GM19328 (cell line): ENCODE measurements around the gene MTCH1.

Experiments
- ATAC-seq: cut with Tn5 transposase; IDR thresholded peaks from one replicate; pipeline ENCODE4 v1.9.1; 2021; ENCODE audit warnings: mild to moderate bottlenecking, moderate library complexity; ENCODE audit not compliant: unreplicated experiment

MTCH1 gene

DNA sequence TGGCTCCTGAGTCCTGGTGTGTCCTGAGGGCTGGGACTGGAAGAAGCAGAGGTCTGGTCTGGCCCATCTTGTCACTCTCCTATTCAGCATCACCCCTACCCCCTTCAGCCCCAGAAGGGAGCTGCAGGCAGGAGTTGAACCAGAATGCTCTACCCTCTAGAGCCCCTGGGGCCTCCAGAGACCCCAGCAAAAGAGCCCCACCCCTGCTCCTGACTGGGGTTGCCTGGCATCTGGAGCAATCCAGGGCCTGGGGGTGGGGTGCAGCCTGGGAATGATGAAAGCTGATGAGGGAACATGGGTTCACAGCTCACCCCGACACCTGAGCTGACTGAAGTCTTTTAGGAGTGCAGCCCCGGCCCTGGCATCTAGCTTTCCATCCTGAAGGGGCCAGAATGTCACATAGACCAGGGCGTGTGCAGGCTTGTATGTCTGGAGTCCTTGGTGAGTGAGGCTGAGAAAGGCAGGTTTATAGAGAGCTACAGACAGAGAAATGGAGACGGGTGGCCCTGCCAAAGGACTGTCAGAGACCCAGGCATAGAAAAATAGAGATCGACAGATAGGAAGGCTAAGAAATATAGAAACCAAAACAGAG, 31.7 kb upstream of the MTCH1 start:
- peak; percentile 17 for ATAC-seq

DNA sequence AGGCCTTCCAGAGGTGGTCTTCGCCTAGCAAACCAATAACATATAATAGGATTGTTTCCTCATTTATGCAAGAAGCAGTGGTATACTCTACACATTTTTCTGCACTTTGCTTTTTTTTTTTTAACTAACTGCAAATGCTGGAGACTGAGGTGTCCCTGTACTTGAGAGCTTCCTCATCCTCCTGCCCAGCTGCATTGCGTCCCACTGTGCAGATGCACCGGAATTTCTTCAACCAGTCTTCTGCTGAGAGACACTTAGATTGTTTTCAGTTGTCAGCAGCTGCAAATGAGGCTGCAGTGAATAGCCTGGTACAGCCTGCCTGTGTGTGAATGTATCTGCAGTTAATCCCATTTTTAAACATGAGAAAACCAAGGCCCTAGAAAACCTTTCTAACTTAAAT, 31.0 kb upstream of the MTCH1 start:
- ATAC-seq = no peak

DNA sequence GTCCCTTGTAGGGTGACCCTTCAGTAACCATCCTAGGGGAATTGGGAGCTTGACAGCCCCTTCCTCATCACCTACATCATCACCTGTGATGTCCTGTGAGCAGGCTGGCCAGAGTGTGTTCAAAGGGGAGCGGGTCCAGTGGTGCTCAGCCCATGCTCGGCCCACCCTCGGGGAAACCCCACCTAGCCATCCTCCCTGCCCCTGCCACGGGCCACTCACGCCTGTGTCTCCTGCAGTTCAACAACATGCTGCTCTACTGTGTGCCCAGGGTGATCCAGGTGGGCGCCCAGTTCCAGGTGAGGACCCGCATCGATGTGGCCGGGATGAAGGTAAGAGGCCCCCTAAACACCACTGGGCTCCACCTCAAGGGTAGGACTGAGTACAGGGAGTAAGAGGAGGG, 29.5 kb upstream of the MTCH1 start:
- no peak for ATAC-seq

GRCh38 chr6:37014667-37015066, 28.7 kb upstream of the MTCH1 start:
- no peak for ATAC-seq

DNA sequence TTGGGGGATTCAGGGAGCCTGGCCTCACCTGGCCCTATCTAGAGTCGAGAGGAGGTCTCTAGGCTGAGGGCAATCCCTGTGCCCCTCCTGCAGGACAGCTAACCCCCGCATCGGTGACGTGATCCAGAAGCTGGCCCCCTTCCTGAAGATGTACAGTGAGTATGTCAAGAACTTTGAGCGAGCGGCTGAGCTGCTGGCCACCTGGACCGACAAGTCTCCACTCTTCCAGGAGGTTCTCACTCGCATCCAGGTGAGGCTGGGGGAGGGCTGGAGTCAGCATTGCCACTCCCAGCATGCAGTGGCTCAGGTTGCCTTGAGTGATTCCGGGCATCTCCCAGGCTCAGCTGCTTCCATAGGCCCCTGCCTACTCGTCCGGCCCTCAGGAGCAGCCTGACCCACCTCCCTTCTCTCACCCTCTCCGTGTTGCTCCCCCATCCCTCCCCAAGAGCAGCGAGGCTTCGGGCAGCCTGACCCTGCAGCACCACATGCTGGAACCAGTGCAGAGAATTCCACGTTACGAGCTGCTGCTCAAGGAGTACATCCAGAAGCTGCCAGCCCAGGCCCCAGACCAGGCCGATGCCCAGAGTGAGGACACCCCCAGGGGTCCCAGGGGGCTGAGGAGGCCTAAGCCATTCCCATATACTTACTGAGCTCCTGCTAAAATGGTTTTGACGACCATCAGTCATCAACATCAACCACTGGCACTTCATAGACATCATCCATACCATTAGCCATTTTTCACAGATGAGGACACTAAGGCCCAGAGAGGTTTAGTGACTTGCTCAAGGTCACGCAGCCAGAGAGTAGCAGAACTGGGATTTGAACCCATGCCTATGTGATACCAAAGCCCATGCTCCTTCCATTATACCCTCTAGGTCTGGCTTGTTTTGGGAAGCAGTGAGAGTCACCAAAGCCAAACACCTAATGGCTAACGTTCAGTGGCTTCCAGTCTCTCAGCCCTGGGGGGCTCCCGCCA, 27.8 kb upstream of the MTCH1 start:
- no peak for ATAC-seq

DNA sequence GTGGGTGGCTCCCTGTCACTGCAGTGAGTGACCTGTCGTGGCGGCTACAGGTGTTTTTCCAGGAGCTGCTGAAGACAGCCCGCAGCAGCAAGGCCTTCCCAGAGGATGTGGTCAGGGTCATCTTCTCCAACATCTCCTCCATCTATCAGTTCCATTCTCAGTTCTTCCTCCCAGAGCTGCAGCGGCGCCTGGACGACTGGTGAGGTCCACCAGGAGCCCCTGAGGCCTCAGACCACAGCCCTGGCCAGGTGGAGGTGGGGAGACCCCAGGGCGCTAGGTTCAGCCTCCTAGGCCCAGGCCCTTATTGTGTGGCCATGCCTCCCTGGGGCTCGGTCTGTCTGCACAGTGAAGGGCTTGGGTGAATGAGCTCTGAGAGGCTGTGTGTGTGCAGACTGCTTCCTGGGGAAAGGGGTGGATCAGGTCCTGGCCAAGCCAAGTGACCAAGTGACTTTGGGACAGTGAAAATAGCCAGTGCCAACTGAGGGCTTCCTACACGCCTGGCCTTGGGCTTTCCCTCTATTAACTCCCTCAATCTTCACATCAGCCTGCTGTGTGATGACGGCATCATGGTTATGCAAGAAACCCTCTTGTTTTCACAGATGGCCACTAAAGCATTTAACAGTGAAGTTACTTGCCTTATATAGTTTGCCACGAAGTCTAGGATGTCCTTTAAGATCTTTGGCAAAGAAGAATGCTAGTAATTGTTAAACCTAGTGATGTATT, 25.8 kb upstream of the MTCH1 start:
- no peak for ATAC-seq

- ATAC-seq = no peak
Observed at GRCh38 chr6:37010402-37010892, 24.5 kb upstream of the MTCH1 start.

DNA sequence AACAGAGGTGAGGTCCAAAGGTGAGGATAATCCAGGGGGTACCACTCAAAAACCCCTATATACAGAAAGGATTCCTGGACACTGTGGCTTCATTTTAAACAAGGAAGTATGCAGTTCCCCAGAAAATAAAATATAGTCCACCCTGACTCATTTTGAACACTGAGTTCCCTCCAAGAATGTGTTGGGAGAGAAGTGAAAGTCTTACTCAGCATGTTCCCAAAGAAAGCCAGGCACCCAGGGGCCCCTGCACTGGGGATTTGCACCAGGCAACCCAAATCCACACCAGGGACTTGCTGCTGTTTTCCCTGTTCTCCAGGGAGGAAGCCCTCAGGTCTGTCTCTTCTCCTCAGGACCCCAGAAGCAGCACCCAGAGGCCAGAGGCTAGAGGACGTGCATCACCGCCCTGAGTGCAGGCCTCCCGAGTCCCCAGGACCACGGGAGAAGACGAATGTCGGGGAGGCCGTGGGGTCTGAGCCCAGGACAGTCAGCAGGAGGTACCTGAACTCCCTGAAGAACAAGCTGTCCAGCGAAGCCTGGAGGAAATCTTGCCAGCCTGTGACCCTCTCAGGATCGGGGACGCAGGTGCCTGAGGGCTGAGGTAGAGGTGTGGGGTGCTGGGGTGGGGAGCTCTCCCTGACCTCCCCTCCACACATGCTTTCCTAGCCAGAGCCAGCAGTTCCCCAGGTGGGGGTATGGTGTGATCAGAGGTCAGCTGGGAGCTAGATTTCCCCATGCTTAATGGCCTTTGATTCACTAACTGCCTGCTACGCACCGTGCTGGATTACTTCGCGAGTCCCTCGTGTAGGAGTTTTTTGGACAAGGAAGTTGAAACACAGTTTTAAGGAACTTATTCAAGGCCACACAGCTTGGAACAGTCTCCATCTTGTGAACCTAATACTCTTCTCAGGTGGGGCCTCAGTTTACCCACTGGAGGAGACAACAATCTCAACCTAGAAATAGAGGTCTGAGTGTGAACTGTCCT, 22.8 kb upstream of the MTCH1 start:
- ATAC-seq = no peak

DNA sequence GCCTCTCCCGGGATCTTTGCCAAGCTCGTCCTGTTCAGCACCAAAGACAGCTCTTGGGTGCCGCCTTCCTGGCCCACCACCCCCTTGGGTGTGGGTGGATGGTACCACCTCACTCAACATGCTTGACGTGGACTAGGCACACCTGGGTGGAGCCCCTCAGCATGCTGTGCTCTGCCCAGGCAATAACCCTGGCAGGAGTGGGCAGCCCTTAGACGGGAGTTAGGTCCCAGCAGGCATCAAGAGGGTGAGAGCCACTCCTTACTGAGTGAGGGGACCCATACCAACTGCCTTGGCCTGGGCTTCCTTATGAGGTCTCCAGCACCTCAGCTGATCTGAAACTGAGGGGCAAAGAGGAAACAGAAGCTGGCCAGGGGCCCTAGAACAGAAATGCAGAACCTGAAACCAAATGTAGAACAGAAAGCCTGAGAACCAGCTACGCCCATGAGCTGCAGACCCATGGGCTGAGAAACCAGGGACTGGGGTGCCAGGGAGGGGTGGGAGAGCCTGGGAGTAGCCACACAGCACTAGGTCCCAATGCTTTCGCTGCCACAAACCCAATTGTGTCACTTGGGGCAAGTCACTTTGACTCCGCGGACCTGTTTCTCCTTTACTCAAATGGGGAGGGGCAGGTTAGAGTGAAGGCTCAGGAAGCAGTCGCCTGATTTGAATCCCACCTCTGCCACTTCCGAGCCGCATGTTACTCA, 21.5 kb upstream of the MTCH1 start:
- ATAC-seq = no peak

DNA sequence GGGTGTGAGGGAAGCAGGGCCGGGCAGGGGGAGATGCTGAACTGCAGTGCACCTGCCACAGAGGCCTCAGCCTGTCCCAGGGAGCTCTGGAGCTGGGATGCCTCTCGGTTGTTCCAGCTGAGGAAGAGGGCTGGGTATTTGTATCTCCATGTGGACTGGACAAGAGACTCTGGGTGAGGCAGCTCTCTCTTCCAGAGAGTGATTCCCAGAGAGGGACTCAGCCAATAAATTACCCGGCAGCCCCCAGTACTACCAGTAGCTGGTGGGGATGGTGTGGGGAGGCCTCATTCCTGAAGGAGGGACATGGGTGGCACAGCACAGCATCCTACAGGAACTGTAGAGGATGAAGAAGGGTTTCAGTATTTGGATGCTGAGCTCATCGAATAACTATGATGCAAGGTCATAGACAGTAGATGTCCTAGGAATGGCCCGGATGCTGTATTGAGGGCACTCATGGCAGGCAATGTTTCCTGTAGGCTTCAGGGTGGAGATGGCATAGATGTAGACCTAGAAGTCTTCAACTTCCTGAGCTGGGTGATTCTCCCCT, 20.9 kb upstream of the MTCH1 start:
- ATAC-seq = no peak

DNA sequence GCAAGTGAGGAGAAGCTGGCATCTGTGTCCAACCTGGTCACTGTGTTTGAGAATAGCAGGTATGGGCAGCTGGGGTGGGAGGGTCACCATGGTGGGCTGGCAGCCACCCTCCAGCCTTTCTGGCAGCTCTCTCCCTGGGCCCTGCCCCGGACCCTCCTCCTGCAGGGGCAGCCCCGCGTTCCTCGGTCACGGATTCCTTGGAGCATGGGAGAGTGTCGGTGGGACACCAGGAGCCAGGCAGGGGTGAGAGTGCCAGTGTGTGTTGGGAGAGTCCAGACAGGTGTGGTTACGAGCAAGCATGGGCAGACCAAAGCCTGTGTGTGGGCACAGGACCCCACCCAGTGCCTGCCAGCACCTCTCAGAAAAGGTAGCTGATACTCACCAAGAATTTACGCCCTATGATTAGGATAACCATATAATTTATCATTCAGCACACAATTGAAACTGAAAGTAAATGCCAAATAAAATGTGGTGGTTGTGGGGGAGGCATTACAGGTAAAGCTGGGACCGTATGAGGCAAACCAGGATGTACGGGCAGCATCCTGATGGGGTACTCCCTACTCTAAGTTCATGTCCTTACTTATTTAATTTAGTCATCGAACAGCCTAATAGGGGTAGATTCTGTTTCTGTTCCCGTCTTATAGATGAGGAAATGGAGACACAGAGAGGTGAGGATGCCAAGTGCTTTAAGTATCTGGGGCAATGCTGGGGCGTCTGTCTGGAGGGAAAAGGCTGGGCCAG, 20.0 kb upstream of the MTCH1 start:
- ATAC-seq = no peak

DNA sequence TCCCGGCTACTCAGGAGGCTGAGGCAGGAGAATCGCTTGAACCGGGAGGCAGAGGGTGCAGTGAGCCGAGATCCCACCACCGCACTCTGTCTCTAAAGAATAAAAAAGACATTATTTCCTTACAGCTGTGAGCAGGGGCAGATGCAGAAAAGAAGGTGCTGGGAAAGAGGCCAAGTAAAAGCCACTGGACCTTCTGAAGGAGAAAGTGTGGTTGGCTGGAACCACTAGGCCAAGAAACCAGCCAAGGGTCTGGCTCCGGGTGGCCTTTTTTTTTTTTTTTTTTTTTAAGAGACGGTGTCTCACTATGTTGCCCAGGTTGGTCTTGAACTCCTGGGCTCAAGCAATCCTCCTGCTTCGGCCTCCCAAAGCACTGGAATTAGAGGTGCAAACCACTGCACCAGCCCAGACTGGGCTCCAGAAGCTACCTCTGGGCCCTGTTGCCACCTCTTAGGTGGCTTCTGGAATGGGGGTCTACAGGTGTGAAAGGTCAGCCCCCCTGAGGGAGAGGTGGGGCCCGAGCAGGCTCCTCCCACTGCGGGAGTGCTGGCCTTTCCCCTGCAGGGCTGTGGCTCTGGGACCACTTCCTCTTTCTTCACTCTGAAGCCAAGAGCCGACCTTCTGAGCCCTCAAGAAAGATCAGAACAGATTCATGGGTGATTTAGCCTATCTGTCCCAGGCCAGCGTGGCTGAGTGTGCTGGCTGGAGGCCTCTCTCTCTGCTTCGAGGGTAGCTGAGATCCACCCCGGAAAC, 19.2 kb upstream of the MTCH1 start, which contains the start of gene FGD2:
Gene FGD2 (plus strand): TSS at position 595 of the 750 bp plus-strand sequence. CDS start 163 bp downstream, outside the sequence.
- ATAC-seq = no peak

GRCh38 chr6:37004044-37004980, 18.3 kb upstream of the MTCH1 start:
- ATAC-seq = no peak

DNA sequence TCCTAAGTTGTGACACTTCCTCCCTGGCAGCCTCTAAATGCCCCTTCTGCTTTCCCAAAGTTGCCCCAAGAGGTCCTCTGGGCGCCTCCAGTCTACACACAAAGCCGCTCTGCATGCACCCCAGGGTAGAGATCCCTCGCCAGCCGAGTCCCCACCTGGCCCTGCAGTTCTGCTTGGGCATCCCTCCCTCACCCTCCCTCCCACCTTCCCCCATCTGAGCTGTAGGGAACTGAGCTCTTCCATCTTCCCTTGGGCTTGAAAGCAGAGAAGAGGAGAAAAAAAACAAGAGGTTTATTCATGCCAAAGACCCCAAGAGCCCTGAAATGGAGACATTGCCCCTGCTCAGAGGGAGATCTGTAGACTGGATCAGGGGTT, 13.7 kb upstream of the MTCH1 start:
- ATAC-seq = no peak

GRCh38 chr6:36999061-36999750, 13.2 kb upstream of the MTCH1 start:
- no peak for ATAC-seq

- ATAC-seq = no peak
Observed at GRCh38 chr6:36998723-36999038, 12.7 kb upstream of the MTCH1 start.
